Osteocyte (in vitro differentiated cells): ENCODE results near the gene MDFIC2. TPM values are rescaled to one million over a fixed set of nuclear protein-coding genes. Genes with fewer than 3 reads are reported as not detected.

Experiments used
- DNase-seq: peaks from one replicate; pipeline ENCODE4 v3.0.0; 2021; ENCODE audit warnings: mixed read lengths; ENCODE audit not compliant: unreplicated experiment; ENCODE audit errors: extremely low spot score
- H3K27ac Mint-ChIP-seq: one replicate; pipeline ENCODE4 v1.8.0; 2021; ENCODE audit warnings: mild to moderate bottlenecking, mixed read lengths; ENCODE audit not compliant: unreplicated experiment
- H3K27me3 Mint-ChIP-seq: one replicate; pipeline ENCODE4 v1.8.0; 2021; ENCODE audit warnings: mixed read lengths; ENCODE audit not compliant: unreplicated experiment
- H3K36me3 Mint-ChIP-seq: one replicate; pipeline ENCODE4 v1.8.0; 2021; ENCODE audit warnings: mixed read lengths; ENCODE audit not compliant: unreplicated experiment
- H3K4me1 Mint-ChIP-seq: one replicate; pipeline ENCODE4 v1.8.0; 2021; ENCODE audit warnings: mixed read lengths; ENCODE audit not compliant: unreplicated experiment
- H3K4me3 Mint-ChIP-seq: one replicate; pipeline ENCODE4 v1.8.0; 2021; ENCODE audit warnings: mild to moderate bottlenecking, moderate library complexity, mixed read lengths; ENCODE audit not compliant: unreplicated experiment
- H3K9me3 Mint-ChIP-seq: one replicate; pipeline ENCODE4 v1.8.0; 2021; ENCODE audit warnings: mixed read lengths; ENCODE audit not compliant: unreplicated experiment
- total RNA-seq: library from RNA; stranded (reverse); gene quantifications from 2 replicates; pipeline ENCODE4 v1.2.1, GENCODE V29; 2021
- TF ChIP-seq, protein P1 (sequence below): fragments of 200-600 bp; sonication (generic); IDR thresholded peaks from 2 replicates; pipeline ENCODE4 v1.5.0; 2021; ENCODE audit warnings: antibody characterized with exemption, mild to moderate bottlenecking, moderate library complexity

Gene MDFIC2
- total RNA-seq, 1 donor from 2014 or later, result not detected

DNA sequence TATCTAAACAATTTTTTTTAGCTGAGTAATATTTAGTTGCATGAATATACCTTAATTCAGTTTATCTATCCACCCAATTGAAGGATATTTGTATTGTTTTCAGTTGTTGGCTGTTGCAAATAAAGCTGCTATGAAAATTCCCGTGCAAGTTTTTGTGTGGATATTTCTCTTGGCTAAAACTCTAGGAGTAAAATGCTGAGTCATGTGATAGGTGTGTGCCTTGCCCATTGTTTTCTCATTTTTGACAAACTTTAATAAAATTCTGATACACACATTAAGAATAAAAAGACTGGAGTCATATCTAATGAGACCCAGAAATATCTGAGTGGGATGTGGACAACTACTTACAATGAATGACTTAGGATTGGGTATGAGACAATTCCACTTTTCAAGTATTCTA lies 78.6 kb downstream of the MDFIC2 start:
- Mint-ChIP-seq H3K27ac (no peak overlapping the region), H3K27me3 (peaks cover 9% of the 10 kb centered on the region), H3K36me3 (no peaks in the 10 kb centered on the region), H3K4me3 (no peak overlapping the region), H3K9me3 (no peaks in the 10 kb centered on the region), H3K4me1 (no peaks in the 10 kb centered on the region)
- TF ChIP-seq, protein P1, sequence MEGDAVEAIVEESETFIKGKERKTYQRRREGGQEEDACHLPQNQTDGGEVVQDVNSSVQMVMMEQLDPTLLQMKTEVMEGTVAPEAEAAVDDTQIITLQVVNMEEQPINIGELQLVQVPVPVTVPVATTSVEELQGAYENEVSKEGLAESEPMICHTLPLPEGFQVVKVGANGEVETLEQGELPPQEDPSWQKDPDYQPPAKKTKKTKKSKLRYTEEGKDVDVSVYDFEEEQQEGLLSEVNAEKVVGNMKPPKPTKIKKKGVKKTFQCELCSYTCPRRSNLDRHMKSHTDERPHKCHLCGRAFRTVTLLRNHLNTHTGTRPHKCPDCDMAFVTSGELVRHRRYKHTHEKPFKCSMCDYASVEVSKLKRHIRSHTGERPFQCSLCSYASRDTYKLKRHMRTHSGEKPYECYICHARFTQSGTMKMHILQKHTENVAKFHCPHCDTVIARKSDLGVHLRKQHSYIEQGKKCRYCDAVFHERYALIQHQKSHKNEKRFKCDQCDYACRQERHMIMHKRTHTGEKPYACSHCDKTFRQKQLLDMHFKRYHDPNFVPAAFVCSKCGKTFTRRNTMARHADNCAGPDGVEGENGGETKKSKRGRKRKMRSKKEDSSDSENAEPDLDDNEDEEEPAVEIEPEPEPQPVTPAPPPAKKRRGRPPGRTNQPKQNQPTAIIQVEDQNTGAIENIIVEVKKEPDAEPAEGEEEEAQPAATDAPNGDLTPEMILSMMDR, result no peak
- no peak for DNase-seq

DNA sequence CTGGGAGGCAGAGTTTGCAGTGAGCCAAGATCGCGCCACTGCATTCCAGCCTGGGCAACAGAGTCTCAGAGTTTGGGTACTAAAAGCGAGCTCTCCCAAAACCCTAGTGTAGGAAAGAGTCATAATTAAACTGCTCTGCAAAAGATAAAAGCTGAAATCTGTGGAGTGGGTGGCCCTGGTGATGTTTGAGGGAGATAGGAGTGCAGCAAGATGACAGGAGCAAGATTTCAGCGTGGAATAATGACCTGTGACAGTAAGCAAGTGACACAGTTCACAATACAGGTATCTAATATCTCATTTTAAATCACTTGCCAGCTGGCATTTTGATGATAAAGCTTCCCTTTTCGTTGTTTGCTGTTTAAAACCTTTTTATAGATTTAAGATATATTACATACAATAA lies 79.3 kb downstream of the MDFIC2 start:
- no peak overlapping the region for H3K27ac Mint-ChIP-seq
- TF ChIP-seq, protein P1, result no peak
- H3K4me3 Mint-ChIP-seq, result no peak overlapping the region
- no peaks in the 10 kb centered on the region for H3K4me1 Mint-ChIP-seq
- H3K9me3 Mint-ChIP-seq, result no peaks in the 10 kb centered on the region
- H3K27me3 Mint-ChIP-seq, result peaks cover 12% of the 10 kb centered on the region
- no peaks in the 10 kb centered on the region for H3K36me3 Mint-ChIP-seq
- DNase-seq, result no peak

DNA sequence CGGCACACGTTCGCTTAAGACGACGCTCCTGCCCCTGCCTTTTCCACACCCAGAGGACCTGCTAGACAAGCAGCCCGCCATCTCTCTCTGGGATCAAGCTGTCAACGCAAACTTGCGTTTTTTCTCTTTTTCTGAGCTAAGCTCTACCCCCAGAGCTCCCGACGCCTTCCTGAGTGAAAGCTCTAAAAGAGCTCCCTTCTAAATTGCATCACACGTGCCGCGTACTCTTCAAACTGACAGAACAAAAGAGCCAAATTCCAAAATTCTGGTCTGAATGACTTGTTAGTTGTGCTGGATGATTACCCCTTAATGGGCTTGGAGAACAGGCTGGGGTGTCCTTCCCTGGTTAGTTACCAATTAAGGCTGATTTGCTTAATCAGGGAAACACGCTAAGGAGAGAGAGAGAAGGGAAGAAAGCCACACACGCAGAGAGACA lies 81.2 kb downstream of the MDFIC2 start:
- peaks cover 20% of the 10 kb centered on the region for H3K27me3 Mint-ChIP-seq
- TF ChIP-seq, protein P1, result no peak
- H3K9me3 Mint-ChIP-seq, result no peaks in the 10 kb centered on the region
- no peak overlapping the region for H3K27ac Mint-ChIP-seq
- no peak overlapping the region for H3K4me3 Mint-ChIP-seq
- H3K36me3 Mint-ChIP-seq, result no peaks in the 10 kb centered on the region
- no peak for DNase-seq
- no peaks in the 10 kb centered on the region for H3K4me1 Mint-ChIP-seq

DNA sequence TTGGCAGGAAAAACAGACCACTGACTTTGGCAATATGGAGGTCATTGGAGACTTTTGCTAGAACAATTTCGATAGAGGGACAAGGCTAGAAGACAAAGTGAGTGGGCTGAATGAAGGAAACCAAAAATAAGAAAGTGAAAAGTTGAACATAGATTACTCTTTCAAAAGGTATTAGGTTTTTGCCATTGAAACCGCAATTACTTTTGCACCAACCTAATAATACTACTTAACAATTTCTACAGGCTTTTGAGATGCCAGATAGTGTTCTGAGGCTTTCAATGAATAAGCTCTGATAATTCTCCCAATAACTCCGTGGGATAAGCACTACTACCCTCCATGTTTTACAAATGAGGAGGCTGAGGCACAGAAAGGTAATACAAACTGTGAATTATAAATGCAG lies 85.0 kb downstream of the MDFIC2 start:
- TF ChIP-seq, protein P1, result no peak
- Mint-ChIP-seq H3K4me1 (no peaks in the 10 kb centered on the region), H3K36me3 (no peaks in the 10 kb centered on the region), H3K27me3 (peaks cover 37% of the 10 kb centered on the region), H3K27ac (no peak overlapping the region), H3K9me3 (no peaks in the 10 kb centered on the region), H3K4me3 (no peak overlapping the region)
- no peak for DNase-seq

DNA sequence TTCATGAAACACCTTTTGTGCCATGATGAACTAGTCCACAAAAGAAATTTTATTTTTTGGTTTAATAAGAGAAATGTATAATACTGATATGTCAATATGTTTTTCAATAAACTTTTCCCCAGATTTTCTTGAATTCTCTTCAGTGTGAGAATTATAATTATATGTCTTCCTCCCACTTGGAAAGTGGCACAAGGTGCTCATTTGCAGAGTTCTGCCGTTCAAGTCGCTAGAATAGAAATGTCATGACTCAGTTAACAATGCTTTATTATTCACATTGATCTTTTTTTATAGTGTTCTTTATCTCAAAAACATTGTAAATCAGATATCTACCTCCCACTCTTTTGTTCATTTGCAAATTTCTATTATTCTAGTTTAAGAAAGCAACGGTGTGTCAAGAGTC lies 87.3 kb downstream of the MDFIC2 start:
- Mint-ChIP-seq H3K27ac (no peak overlapping the region), H3K36me3 (no peaks in the 10 kb centered on the region), H3K4me3 (no peak overlapping the region), H3K9me3 (no peaks in the 10 kb centered on the region), H3K4me1 (no peaks in the 10 kb centered on the region), H3K27me3 (peaks cover 47% of the 10 kb centered on the region)
- no peak for DNase-seq
- TF ChIP-seq, protein P1, result no peak
